ENCODE data around the gene SMIM31.

Gene SMIM31

GRCh38 chr4:164779811-164780216 lies 25.9 kb downstream of the SMIM31 start:
- no peak for DNase-seq
- no peak overlapping the region for H3K27ac ChIP-seq (ENCODE audit: insufficient read depth, low read length, poor library complexity, severe bottlenecking)
- no peak overlapping the region for H3K4me3 ChIP-seq (ENCODE audit: insufficient read depth, low read depth, low read length, poor library complexity, severe bottlenecking)
- no peaks in the 10 kb centered on the region for H3K36me3 ChIP-seq (ENCODE audit: control insufficient read depth, insufficient read depth, low read length)
- no peaks in the 10 kb centered on the region for H3K4me1 ChIP-seq (ENCODE audit: control insufficient read depth, insufficient read depth, low read length, poor library complexity, severe bottlenecking)
- no peaks in the 10 kb centered on the region for H3K27me3 ChIP-seq (replicated peaks; ENCODE audit: control insufficient read depth, insufficient read depth, low read length, poor library complexity, severe bottlenecking)
- no peaks in the 10 kb centered on the region for H3K9me3 ChIP-seq (ENCODE audit: control insufficient read depth, low read length)

- no peaks in the 10 kb centered on the region for H3K9me3 ChIP-seq (ENCODE audit: control insufficient read depth, low read length)
- no peak overlapping the region for H3K4me3 ChIP-seq (ENCODE audit: insufficient read depth, low read depth, low read length, poor library complexity, severe bottlenecking)
- H3K27ac ChIP-seq (ENCODE audit: insufficient read depth, low read length, poor library complexity, severe bottlenecking) = no peak overlapping the region
- no peaks in the 10 kb centered on the region for H3K4me1 ChIP-seq (ENCODE audit: control insufficient read depth, insufficient read depth, low read length, poor library complexity, severe bottlenecking)
- no peaks in the 10 kb centered on the region for H3K27me3 ChIP-seq (replicated peaks; ENCODE audit: control insufficient read depth, insufficient read depth, low read length, poor library complexity, severe bottlenecking)
- DNase-seq = no peak
- H3K36me3 ChIP-seq (ENCODE audit: control insufficient read depth, insufficient read depth, low read length) = no peaks in the 10 kb centered on the region
Measured at GRCh38 chr4:164780839-164781238, 26.9 kb downstream of the SMIM31 start.

- no peaks in the 10 kb centered on the region for H3K9me3 ChIP-seq (ENCODE audit: control insufficient read depth, low read length)
- no peaks in the 10 kb centered on the region for H3K4me1 ChIP-seq (ENCODE audit: control insufficient read depth, insufficient read depth, low read length, poor library complexity, severe bottlenecking)
- no peaks in the 10 kb centered on the region for H3K27me3 ChIP-seq (replicated peaks; ENCODE audit: control insufficient read depth, insufficient read depth, low read length, poor library complexity, severe bottlenecking)
- no peak for DNase-seq
- no peak overlapping the region for H3K27ac ChIP-seq (ENCODE audit: insufficient read depth, low read length, poor library complexity, severe bottlenecking)
- no peaks in the 10 kb centered on the region for H3K36me3 ChIP-seq (ENCODE audit: control insufficient read depth, insufficient read depth, low read length)
- H3K4me3 ChIP-seq (ENCODE audit: insufficient read depth, low read depth, low read length, poor library complexity, severe bottlenecking) = no peak overlapping the region
Measured at GRCh38 chr4:164783976-164784375, 30.0 kb downstream of the SMIM31 start.

GRCh38 chr4:164789047-164789446 lies 35.1 kb downstream of the SMIM31 start:
- Histone ChIP-seq H3K9me3 (ENCODE audit: control insufficient read depth, low read length) (no peaks in the 10 kb centered on the region), H3K4me3 (ENCODE audit: insufficient read depth, low read depth, low read length, poor library complexity, severe bottlenecking) (no peak overlapping the region), H3K4me1 (ENCODE audit: control insufficient read depth, insufficient read depth, low read length, poor library complexity, severe bottlenecking) (no peaks in the 10 kb centered on the region), H3K36me3 (ENCODE audit: control insufficient read depth, insufficient read depth, low read length) (no peaks in the 10 kb centered on the region), H3K27me3 (replicated peaks; ENCODE audit: control insufficient read depth, insufficient read depth, low read length, poor library complexity, severe bottlenecking) (no peaks in the 10 kb centered on the region), H3K27ac (ENCODE audit: insufficient read depth, low read length, poor library complexity, severe bottlenecking) (no peak overlapping the region)
- DNase-seq = no peak

GRCh38 chr4:164790249-164790648 lies 36.3 kb downstream of the SMIM31 start:
- Histone ChIP-seq H3K36me3 (ENCODE audit: control insufficient read depth, insufficient read depth, low read length) (no peaks in the 10 kb centered on the region), H3K27ac (ENCODE audit: insufficient read depth, low read length, poor library complexity, severe bottlenecking) (no peak overlapping the region), H3K4me3 (ENCODE audit: insufficient read depth, low read depth, low read length, poor library complexity, severe bottlenecking) (no peak overlapping the region), H3K9me3 (ENCODE audit: control insufficient read depth, low read length) (no peaks in the 10 kb centered on the region), H3K27me3 (replicated peaks; ENCODE audit: control insufficient read depth, insufficient read depth, low read length, poor library complexity, severe bottlenecking) (no peaks in the 10 kb centered on the region), H3K4me1 (ENCODE audit: control insufficient read depth, insufficient read depth, low read length, poor library complexity, severe bottlenecking) (no peaks in the 10 kb centered on the region)
- no peak for DNase-seq

- H3K27ac ChIP-seq (ENCODE audit: insufficient read depth, low read length, poor library complexity, severe bottlenecking) = no peak overlapping the region
- no peaks in the 10 kb centered on the region for H3K36me3 ChIP-seq (ENCODE audit: control insufficient read depth, insufficient read depth, low read length)
- DNase-seq = no peak
- no peaks in the 10 kb centered on the region for H3K9me3 ChIP-seq (ENCODE audit: control insufficient read depth, low read length)
- no peaks in the 10 kb centered on the region for H3K4me1 ChIP-seq (ENCODE audit: control insufficient read depth, insufficient read depth, low read length, poor library complexity, severe bottlenecking)
- no peaks in the 10 kb centered on the region for H3K27me3 ChIP-seq (replicated peaks; ENCODE audit: control insufficient read depth, insufficient read depth, low read length, poor library complexity, severe bottlenecking)
- H3K4me3 ChIP-seq (ENCODE audit: insufficient read depth, low read depth, low read length, poor library complexity, severe bottlenecking) = no peak overlapping the region
Measured at GRCh38 chr4:164799410-164799809, 45.5 kb downstream of the SMIM31 start.

- no peak overlapping the region for H3K27ac ChIP-seq (ENCODE audit: insufficient read depth, low read length, poor library complexity, severe bottlenecking)
- no peaks in the 10 kb centered on the region for H3K36me3 ChIP-seq (ENCODE audit: control insufficient read depth, insufficient read depth, low read length)
- H3K4me3 ChIP-seq (ENCODE audit: insufficient read depth, low read depth, low read length, poor library complexity, severe bottlenecking) = no peak overlapping the region
- H3K4me1 ChIP-seq (ENCODE audit: control insufficient read depth, insufficient read depth, low read length, poor library complexity, severe bottlenecking) = no peaks in the 10 kb centered on the region
- no peaks in the 10 kb centered on the region for H3K9me3 ChIP-seq (ENCODE audit: control insufficient read depth, low read length)
- no peaks in the 10 kb centered on the region for H3K27me3 ChIP-seq (replicated peaks; ENCODE audit: control insufficient read depth, insufficient read depth, low read length, poor library complexity, severe bottlenecking)
- no peak for DNase-seq
Measured at GRCh38 chr4:164800786-164801185, 46.9 kb downstream of the SMIM31 start.

GRCh38 chr4:164802301-164802901 lies 48.5 kb downstream of the SMIM31 start:
- Histone ChIP-seq H3K27me3 (replicated peaks; ENCODE audit: control insufficient read depth, insufficient read depth, low read length, poor library complexity, severe bottlenecking) (no peaks in the 10 kb centered on the region), H3K4me1 (ENCODE audit: control insufficient read depth, insufficient read depth, low read length, poor library complexity, severe bottlenecking) (no peaks in the 10 kb centered on the region)

GRCh38 chr4:164803702-164804101 lies 49.8 kb downstream of the SMIM31 start:
- Histone ChIP-seq H3K27me3 (replicated peaks; ENCODE audit: control insufficient read depth, insufficient read depth, low read length, poor library complexity, severe bottlenecking) (no peaks in the 10 kb centered on the region), H3K27ac (ENCODE audit: insufficient read depth, low read length, poor library complexity, severe bottlenecking) (no peak overlapping the region), H3K9me3 (ENCODE audit: control insufficient read depth, low read length) (no peaks in the 10 kb centered on the region), H3K4me1 (ENCODE audit: control insufficient read depth, insufficient read depth, low read length, poor library complexity, severe bottlenecking) (no peaks in the 10 kb centered on the region), H3K4me3 (ENCODE audit: insufficient read depth, low read depth, low read length, poor library complexity, severe bottlenecking) (no peak overlapping the region), H3K36me3 (ENCODE audit: control insufficient read depth, insufficient read depth, low read length) (no peaks in the 10 kb centered on the region)
- DNase-seq = no peak

More at GRCh38 chr4:164802301-164802901, 48.5 kb downstream of the SMIM31 start:
- Histone ChIP-seq H3K27ac (ENCODE audit: insufficient read depth, low read length, poor library complexity, severe bottlenecking) (no peak overlapping the region), H3K4me3 (ENCODE audit: insufficient read depth, low read depth, low read length, poor library complexity, severe bottlenecking) (no peak overlapping the region), H3K9me3 (ENCODE audit: control insufficient read depth, low read length) (no peaks in the 10 kb centered on the region), H3K36me3 (ENCODE audit: control insufficient read depth, insufficient read depth, low read length) (no peaks in the 10 kb centered on the region)
- no peak for DNase-seq

- H3K4me1 ChIP-seq (ENCODE audit: control insufficient read depth, insufficient read depth, low read length, poor library complexity, severe bottlenecking) = no peaks in the 10 kb centered on the region
- no peak overlapping the region for H3K4me3 ChIP-seq (ENCODE audit: insufficient read depth, low read depth, low read length, poor library complexity, severe bottlenecking)
- DNase-seq = no peak
- H3K36me3 ChIP-seq (ENCODE audit: control insufficient read depth, insufficient read depth, low read length) = no peaks in the 10 kb centered on the region
- no peaks in the 10 kb centered on the region for H3K27me3 ChIP-seq (replicated peaks; ENCODE audit: control insufficient read depth, insufficient read depth, low read length, poor library complexity, severe bottlenecking)
- H3K27ac ChIP-seq (ENCODE audit: insufficient read depth, low read length, poor library complexity, severe bottlenecking) = no peak overlapping the region
- H3K9me3 ChIP-seq (ENCODE audit: control insufficient read depth, low read length) = no peaks in the 10 kb centered on the region
Measured at GRCh38 chr4:164807611-164808010, 53.7 kb downstream of the SMIM31 start.

Measured in effector memory CD4-positive, alpha-beta T cell (primary cell).